Hepatocyte (in vitro differentiated cells): ENCODE data around the gene BMP2. TPM values are rescaled to one million over a fixed set of nuclear protein-coding genes. Genes with fewer than 3 reads are reported as not detected.

ENCODE experiments used
- DNase-seq: peaks from one replicate; pipeline ENCODE4 v3.0.0-alpha.2; 2016; ENCODE audit warnings: low spot score
- H2AFZ ChIP-seq: fragments of 200-600 bp; sonication (generic); 2 replicates; pipeline ENCODE4 v1.6.0; 2016; ENCODE audit warnings: antibody characterized with exemption, mild to moderate bottlenecking
- H3K27ac ChIP-seq: fragments of 200-600 bp; sonication (generic); 2 replicates; pipeline ENCODE4 v1.5.1; 2016; ENCODE audit warnings: mild to moderate bottlenecking
- H3K27me3 ChIP-seq: fragments of 200-600 bp; sonication (generic); 2 replicates; pipeline ENCODE4 v1.6.1; 2016
- H3K36me3 ChIP-seq: fragments of 200-600 bp; sonication (generic); replicated peaks from 2 replicates; pipeline ENCODE4 v1.5.1; 2016; ENCODE audit warnings: low read depth; ENCODE audit not compliant: insufficient read depth
- H3K4me1 ChIP-seq: fragments of 200-600 bp; sonication (generic); 2 replicates; pipeline ENCODE4 v1.5.1; 2016; ENCODE audit warnings: mild to moderate bottlenecking, moderate library complexity; ENCODE audit not compliant: insufficient read depth
- H3K4me2 ChIP-seq: fragments of 200-600 bp; sonication (generic); 2 replicates; pipeline ENCODE4 v1.6.0; 2016
- H3K4me3 ChIP-seq: fragments of 200-600 bp; sonication (generic); 2 replicates; pipeline ENCODE4 v1.5.1; 2016; ENCODE audit warnings: mild to moderate bottlenecking
- H3K79me2 ChIP-seq: fragments of 200-600 bp; sonication (generic); 2 replicates; pipeline ENCODE4 v1.6.0; 2017; ENCODE audit warnings: mild to moderate bottlenecking
- H3K9me2 ChIP-seq: fragments of 200-600 bp; sonication (generic); replicated peaks from 2 replicates; pipeline ENCODE4 v1.6.0; 2017; ENCODE audit warnings: mild to moderate bottlenecking; ENCODE audit not compliant: insufficient read depth
- H3K9me3 ChIP-seq: fragments of 200-600 bp; sonication (generic); 2 replicates; pipeline ENCODE4 v1.5.1; 2016; ENCODE audit warnings: low read depth, mild to moderate bottlenecking
- H4K20me1 ChIP-seq: fragments of 200-600 bp; sonication (generic); 2 replicates; pipeline ENCODE4 v1.6.0; 2016; ENCODE audit warnings: mild to moderate bottlenecking; ENCODE audit not compliant: insufficient read depth, poor library complexity, severe bottlenecking
- EZH2 ChIP-seq: fragments of 200-600 bp; sonication (generic); IDR thresholded peaks from 2 replicates; pipeline ENCODE4 v1.6.1; 2016; ENCODE audit warnings: antibody characterized with exemption, mild to moderate bottlenecking, borderline replicate concordance
- EZH2phosphoT487 ChIP-seq: fragments of 200-600 bp; sonication (generic); IDR thresholded peaks from one replicate; pipeline ENCODE4 v1.6.1; 2018; ENCODE audit warnings: antibody characterized with exemption, mild to moderate bottlenecking, low read depth, moderate library complexity; ENCODE audit not compliant: unreplicated experiment, severe bottlenecking
- WGBS: methylation state at CpG from one replicate; pipeline ENCODE4 v1.1.6; 2016; ENCODE audit warnings: low lambda C conversion rate; ENCODE audit errors: missing lambda C conversion rate; 5-methylcytosine and 5-hydroxymethylcytosine counted together
- polyA plus RNA-seq: library from polyadenylated mRNA; unstranded; fragments of >200 nt; fragmentation: Nextera tagmentation; extraction: Ambion mirVana; gene quantifications from 2 replicates; pipeline ENCODE4 v1.2.1, GENCODE V29; 2016
- total RNA-seq: library from RNA; depleted of rRNA; stranded (reverse); fragments of >200 nt; gene quantifications from 2 replicates; pipeline ENCODE4 v1.2.3, GENCODE V29; 2014
- TF ChIP-seq, protein P1 (sequence below): fragments of 200-600 bp; sonication (generic); IDR thresholded peaks from 2 replicates; pipeline ENCODE4 v1.5.1; 2016; ENCODE audit warnings: antibody characterized with exemption, mild to moderate bottlenecking; ENCODE audit not compliant: poor library complexity

BMP2 gene
- total and polyA plus RNA-seq, 2 experiments from 2014 or later: 64.6 to 72.0 TPM

DNA sequence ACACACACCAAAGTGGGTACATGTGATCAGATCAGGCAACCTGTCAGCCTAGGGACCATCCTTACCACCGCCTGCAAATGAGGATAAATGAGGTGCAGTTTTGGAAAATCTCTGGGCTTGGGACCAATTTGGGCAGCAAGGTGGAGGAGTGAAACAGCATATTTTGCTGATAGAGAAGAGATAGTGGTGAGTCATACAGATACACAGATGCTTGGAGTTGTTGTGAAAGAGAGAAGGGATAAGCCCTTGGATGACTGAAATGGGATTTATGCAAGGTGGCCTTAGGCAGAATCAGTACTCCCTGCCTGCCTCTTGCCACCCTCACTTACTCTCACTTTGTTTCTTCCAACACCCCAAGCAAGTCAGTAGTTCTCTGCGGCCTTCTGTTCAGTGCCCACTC lies 34.7 kb downstream of the BMP2 start:
- TF ChIP-seq, protein P1, sequence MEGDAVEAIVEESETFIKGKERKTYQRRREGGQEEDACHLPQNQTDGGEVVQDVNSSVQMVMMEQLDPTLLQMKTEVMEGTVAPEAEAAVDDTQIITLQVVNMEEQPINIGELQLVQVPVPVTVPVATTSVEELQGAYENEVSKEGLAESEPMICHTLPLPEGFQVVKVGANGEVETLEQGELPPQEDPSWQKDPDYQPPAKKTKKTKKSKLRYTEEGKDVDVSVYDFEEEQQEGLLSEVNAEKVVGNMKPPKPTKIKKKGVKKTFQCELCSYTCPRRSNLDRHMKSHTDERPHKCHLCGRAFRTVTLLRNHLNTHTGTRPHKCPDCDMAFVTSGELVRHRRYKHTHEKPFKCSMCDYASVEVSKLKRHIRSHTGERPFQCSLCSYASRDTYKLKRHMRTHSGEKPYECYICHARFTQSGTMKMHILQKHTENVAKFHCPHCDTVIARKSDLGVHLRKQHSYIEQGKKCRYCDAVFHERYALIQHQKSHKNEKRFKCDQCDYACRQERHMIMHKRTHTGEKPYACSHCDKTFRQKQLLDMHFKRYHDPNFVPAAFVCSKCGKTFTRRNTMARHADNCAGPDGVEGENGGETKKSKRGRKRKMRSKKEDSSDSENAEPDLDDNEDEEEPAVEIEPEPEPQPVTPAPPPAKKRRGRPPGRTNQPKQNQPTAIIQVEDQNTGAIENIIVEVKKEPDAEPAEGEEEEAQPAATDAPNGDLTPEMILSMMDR: no peak
- TF ChIP-seq EZH2phosphoT487 (no peak), EZH2 (no peak)
- 96% methylated on average over 2 of the region's 2 CpGs for WGBS
- H3K4me1 ChIP-seq: no peaks in the 10 kb centered on the region

DNA sequence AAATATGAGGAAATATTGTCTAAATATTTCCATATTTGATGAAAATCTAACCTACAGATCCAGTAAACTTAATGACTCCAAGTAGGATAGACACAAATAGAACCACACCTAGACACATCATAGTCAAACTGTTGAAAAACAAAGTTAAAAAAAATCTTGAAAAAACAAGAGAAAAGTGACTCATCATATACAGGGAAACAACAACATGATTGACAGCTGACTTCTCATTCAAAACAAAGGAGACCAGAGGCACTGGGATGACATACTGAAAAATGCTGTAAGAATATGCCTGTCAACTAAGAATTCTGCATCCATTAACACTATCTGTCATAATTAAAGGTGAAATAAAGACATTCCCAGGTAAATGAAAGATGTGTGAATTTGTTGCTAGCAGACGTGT lies 38.8 kb downstream of the BMP2 start:
- H3K27ac ChIP-seq: no peak overlapping the region
- H3K27me3 ChIP-seq: no peaks in the 10 kb centered on the region
- H3K79me2 ChIP-seq: no peaks in the 10 kb centered on the region
- no peak for DNase-seq
- TF ChIP-seq, protein P1: no peak
- no peak for TF ChIP-seq EZH2phosphoT487
- TF ChIP-seq EZH2: no peak
- H3K4me1 ChIP-seq: no peaks in the 10 kb centered on the region
- no peak overlapping the region for H2AFZ ChIP-seq
- 71% methylated on average over 1 of the region's 1 CpG for WGBS
- no peaks in the 10 kb centered on the region for H3K36me3 ChIP-seq
- H3K9me2 ChIP-seq: no peaks in the 10 kb centered on the region
- H4K20me1 ChIP-seq: no peaks in the 10 kb centered on the region
- H3K9me3 ChIP-seq: no peaks in the 10 kb centered on the region
- H3K4me2 ChIP-seq: no peak overlapping the region
- H3K4me3 ChIP-seq: no peak overlapping the region

More for the DNA sequence above, 34.7 kb downstream of the BMP2 start:
- H3K27me3 ChIP-seq: no peaks in the 10 kb centered on the region
- no peak overlapping the region for H3K4me2 ChIP-seq
- H2AFZ ChIP-seq: no peak overlapping the region
- H3K9me2 ChIP-seq: no peaks in the 10 kb centered on the region
- no peak for DNase-seq
- H3K27ac ChIP-seq: no peak overlapping the region
- no peaks in the 10 kb centered on the region for H3K36me3 ChIP-seq
- H4K20me1 ChIP-seq: no peaks in the 10 kb centered on the region
- no peaks in the 10 kb centered on the region for H3K9me3 ChIP-seq
- H3K79me2 ChIP-seq: no peaks in the 10 kb centered on the region
- no peak overlapping the region for H3K4me3 ChIP-seq

DNA sequence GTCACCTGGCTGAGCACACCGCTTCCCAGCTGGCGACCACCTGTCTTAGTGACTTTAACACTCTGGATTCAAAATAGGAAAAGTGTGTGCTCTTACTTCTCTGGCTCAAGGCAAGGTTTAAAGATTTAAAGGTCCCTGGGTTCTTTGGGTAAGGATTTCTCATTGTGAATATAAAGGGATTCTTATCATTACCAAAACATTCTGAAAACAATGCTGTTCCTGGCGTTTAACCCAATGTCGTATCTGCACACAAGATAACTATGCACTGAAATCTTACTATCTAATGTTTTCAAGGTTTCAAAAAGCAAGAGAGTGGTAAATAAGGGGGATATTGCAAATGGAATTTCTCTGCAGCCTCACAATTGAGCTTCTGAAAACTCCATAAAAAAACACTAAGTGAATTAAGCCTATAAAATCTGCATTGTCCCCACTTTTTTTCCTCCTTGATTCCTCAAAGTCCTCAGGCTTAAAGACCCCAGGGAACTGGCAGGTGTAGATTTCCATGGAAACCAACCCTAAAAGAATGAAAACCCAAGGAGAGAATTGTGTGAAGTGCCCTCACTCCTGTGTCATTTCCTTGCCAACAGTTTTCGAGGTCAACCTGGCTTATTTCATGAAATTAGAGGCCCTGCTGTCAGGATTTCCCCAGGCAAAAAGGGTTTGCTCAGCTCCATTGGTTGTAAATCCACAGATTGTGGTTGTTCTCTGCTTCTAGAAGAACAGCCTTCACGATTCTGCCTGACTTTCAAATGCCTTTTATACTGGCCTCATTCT lies 44.0 kb downstream of the BMP2 start:
- H3K4me2 ChIP-seq: no peak overlapping the region
- peaks cover 5% of the 10 kb centered on the region for H3K27me3 ChIP-seq
- TF ChIP-seq EZH2phosphoT487: no peak
- DNase-seq: no peak
- H4K20me1 ChIP-seq: no peaks in the 10 kb centered on the region
- H3K9me3 ChIP-seq: no peaks in the 10 kb centered on the region
- H3K27ac ChIP-seq: no peak overlapping the region
- H3K4me1 ChIP-seq: no peaks in the 10 kb centered on the region
- no peak overlapping the region for H3K4me3 ChIP-seq
- WGBS: 53% methylated on average over 6 of the region's 6 CpGs
- H3K36me3 ChIP-seq: no peaks in the 10 kb centered on the region
- no peaks in the 10 kb centered on the region for H3K79me2 ChIP-seq
- H2AFZ ChIP-seq: no peak overlapping the region
- no peaks in the 10 kb centered on the region for H3K9me2 ChIP-seq

DNA sequence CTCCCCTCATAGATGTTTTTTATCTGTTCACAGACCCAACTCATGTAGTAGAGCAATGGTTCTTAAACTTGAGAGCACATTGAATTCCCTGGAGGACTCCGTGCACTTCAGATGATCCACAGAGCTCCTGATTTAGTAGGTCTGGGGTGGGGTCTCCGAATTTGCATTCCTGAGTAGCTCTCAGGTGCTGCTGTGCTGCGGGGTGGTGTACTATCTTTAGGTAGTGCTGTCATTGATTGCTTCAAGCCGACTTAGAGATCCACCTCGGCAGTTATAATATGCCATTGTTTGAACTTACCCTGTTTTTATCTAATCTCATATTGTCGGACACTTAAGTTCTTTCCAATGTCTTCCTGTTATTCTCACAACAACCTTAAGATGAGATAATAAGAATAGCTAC lies 45.0 kb downstream of the BMP2 start:
- TF ChIP-seq EZH2phosphoT487 (no peak), EZH2 (no peak)
- TF ChIP-seq, protein P1: no peak
- no peak overlapping the region for H2AFZ ChIP-seq
- H4K20me1 ChIP-seq: no peaks in the 10 kb centered on the region
- no peak for DNase-seq
- no peaks in the 10 kb centered on the region for H3K9me2 ChIP-seq
- WGBS: 48% methylated on average over 6 of the region's 6 CpGs
- peaks cover 5% of the 10 kb centered on the region for H3K27me3 ChIP-seq
- no peaks in the 10 kb centered on the region for H3K4me1 ChIP-seq
- H3K36me3 ChIP-seq: no peaks in the 10 kb centered on the region
- no peaks in the 10 kb centered on the region for H3K79me2 ChIP-seq
- H3K4me3 ChIP-seq: no peak overlapping the region
- no peaks in the 10 kb centered on the region for H3K9me3 ChIP-seq
- no peak overlapping the region for H3K4me2 ChIP-seq
- no peak overlapping the region for H3K27ac ChIP-seq
